GM12864 (cell line): ENCODE results near the gene ACRV1.

ENCODE experiments used
- DNase-seq: peaks from one replicate; pipeline ENCODE4 v3.0.0-alpha.2; 2011; ENCODE audit warnings: low read depth
- H3K4me3 ChIP-seq: 2 replicates; pipeline ENCODE4 v1.5.1; 2011; ENCODE audit warnings: mild to moderate bottlenecking, low read depth, low read length, control low read depth
- CTCF ChIP-seq: IDR thresholded peaks from 2 replicates; pipeline ENCODE4 v1.5.1; 2011; ENCODE audit warnings: low read depth, mild to moderate bottlenecking, moderate library complexity, low read length, control low read depth, inconsistent platforms; ENCODE audit errors: missing control alignments

Gene ACRV1

GRCh38 chr11:125627236-125627910 lies 53.3 kb downstream of the ACRV1 start:
- DNase-seq: no peak
- peak overlapping the region; percentile 92 for H3K4me3 ChIP-seq
- no peak for TF ChIP-seq CTCF

GRCh38 chr11:125626288-125626950 lies 54.2 kb downstream of the ACRV1 start:
- TF ChIP-seq CTCF: peak; percentile 40
- H3K4me3 ChIP-seq: peak overlapping the region; percentile 92
- DNase-seq: peak; percentile 18

- peak; percentile 70 for DNase-seq
- no peak for TF ChIP-seq CTCF
- peak overlapping the region; percentile 92 for H3K4me3 ChIP-seq
Observed at GRCh38 chr11:125625630-125626287, 54.9 kb downstream of the ACRV1 start.

- no peak for DNase-seq
- TF ChIP-seq CTCF: no peak
Observed at GRCh38 chr11:125625225-125625629, 55.4 kb downstream of the ACRV1 start.

GRCh38 chr11:125624756-125625213 lies 55.9 kb downstream of the ACRV1 start, which contains the start of gene CHEK1:
Gene CHEK1 (plus strand): TSS chr11:125625163. CDS start chr11:125626769, 1,606 bp downstream.
- H3K4me3 ChIP-seq: peak within 1 kb of the TSS; percentile 92
- TF ChIP-seq CTCF: no peak
- no peak for DNase-seq

More at GRCh38 chr11:125625225-125625629, 55.4 kb downstream of the ACRV1 start:
- H3K4me3 ChIP-seq: peak overlapping the region; percentile 92

GRCh38 chr11:125623064-125623463 lies 57.6 kb downstream of the ACRV1 start:
- no peak for TF ChIP-seq CTCF
- no peak for DNase-seq

More at GRCh38 chr11:125623064-125623463, 57.6 kb downstream of the ACRV1 start:
- H3K4me3 ChIP-seq: no peak overlapping the region
